Dendritic cell treated with granulocyte-macrophage colony-stimulating factor and Interleukin-4, amounts not matched to agents 40 ng/mL and 50 ng/mL, for 4 days (primary cell): ENCODE data around the gene MAP3K4.
"Not testable (repeated sequence)": the region's sequence is repeated elsewhere in the genome, so short reads cannot be mapped to it uniquely, and the experiment has no call there.

Source experiments
- H3K27ac Mint-ChIP-seq: one replicate; pipeline ENCODE4 v1.8.0; 2022; ENCODE audit warnings: mild to moderate bottlenecking, mixed read lengths
- H3K27me3 Mint-ChIP-seq: one replicate; pipeline ENCODE4 v1.8.0; 2022; ENCODE audit warnings: mild to moderate bottlenecking, mixed read lengths
- H3K36me3 Mint-ChIP-seq: one replicate; pipeline ENCODE4 v1.8.0; 2022; ENCODE audit warnings: low read depth, mixed read lengths
- H3K4me1 Mint-ChIP-seq: one replicate; pipeline ENCODE4 v1.8.0; 2022; ENCODE audit warnings: low read depth, mixed read lengths
- H3K4me3 Mint-ChIP-seq: one replicate; pipeline ENCODE4 v1.8.0; 2022; ENCODE audit warnings: mild to moderate bottlenecking, moderate library complexity, mixed read lengths
- H3K9me3 Mint-ChIP-seq: one replicate; pipeline ENCODE4 v1.8.0; 2022; ENCODE audit warnings: mixed read lengths
- intact Hi-C: fragments of 100-400 bp; cut with micrococcal nuclease; formaldehyde crosslinking; loops from one replicate; pipeline ENCODE4 v1.15.0; 2022

MAP3K4 gene

DNA sequence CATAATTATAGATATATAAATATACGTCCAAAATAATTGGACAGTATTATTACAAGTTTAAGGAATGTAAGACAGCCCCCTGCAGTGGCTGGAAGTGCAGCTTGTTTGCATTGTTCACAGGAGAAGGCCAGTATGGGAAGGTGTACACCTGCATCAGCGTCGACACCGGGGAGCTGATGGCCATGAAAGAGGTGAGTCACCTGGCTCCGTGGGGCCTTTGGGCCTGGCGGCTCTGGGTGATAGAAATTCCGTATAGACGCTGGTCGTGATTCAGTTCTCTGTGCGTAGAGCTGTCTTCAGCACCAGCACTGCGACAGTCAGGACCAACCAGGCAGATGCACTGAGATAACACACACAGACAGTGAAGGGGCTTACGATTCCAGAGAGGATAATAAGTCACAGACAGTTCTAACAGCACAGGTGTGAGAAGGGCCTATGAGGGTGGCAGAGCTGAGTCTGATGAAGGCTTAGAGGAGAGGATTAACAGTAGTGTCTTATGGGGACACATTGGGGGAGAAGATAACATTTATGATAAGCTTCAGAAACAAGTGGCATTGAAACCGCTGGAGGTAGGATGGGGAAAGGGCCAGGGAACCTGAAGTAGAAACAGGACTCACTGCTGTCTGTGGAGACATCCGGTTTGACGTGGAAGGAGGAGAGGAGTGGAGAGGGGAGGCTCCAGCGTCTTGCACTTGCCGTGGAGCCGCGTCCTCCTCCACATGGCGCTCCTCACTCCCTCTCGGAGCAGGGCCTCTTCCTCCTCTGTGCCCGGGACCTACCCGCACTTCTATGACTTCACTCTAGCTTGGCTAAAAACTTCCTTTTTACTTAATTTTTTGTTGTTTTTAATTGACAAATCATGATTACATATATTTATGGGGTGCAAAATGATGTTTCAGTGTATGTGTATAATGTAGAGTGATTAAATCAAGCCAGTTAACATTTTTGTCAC is 116.5 kb downstream of the MAP3K4 start:
- Mint-ChIP-seq H3K36me3 (peaks cover 83% of the 10 kb centered on the region), H3K27ac (peak overlapping the region; percentile 90), H3K4me3 (no peak overlapping the region), H3K9me3 (no peaks in the 10 kb centered on the region), H3K27me3 (no peaks in the 10 kb centered on the region), H3K4me1 (peaks cover 79% of the 10 kb centered on the region)
- intact Hi-C loops: loop anchor here (5.0 kb wide), 1 partner anchor 119 kb away; no protein-coding TSS in a partner anchor

DNA sequence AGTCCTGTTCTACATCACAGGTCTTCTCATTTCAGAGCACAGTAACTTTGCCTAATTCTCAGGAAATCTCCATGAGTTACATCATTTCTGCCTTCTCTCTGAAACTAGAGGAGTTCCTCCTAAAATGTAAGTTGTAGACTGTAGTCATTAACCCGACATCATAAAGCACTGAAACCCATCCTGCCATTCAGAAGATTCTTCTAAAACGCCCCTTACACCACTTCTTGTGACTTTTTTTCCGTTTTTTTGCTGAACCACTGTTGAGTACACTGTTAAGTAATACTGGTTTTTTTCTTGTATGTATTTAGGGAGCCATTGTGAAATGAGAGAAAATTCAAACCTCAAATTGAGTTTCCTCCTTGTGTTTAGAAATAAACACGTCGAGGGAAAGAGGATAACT is 117.3 kb downstream of the MAP3K4 start:
- intact Hi-C loops: loop anchor here (5.0 kb wide), 1 partner anchor 118 kb away; no protein-coding TSS in a partner anchor
- Mint-ChIP-seq H3K9me3 (no peaks in the 10 kb centered on the region), H3K27me3 (no peaks in the 10 kb centered on the region), H3K36me3 (peaks cover 79% of the 10 kb centered on the region), H3K4me3 (peak overlapping the region; percentile 6), H3K27ac (peak overlapping the region; percentile 90), H3K4me1 (peaks cover 77% of the 10 kb centered on the region)

DNA sequence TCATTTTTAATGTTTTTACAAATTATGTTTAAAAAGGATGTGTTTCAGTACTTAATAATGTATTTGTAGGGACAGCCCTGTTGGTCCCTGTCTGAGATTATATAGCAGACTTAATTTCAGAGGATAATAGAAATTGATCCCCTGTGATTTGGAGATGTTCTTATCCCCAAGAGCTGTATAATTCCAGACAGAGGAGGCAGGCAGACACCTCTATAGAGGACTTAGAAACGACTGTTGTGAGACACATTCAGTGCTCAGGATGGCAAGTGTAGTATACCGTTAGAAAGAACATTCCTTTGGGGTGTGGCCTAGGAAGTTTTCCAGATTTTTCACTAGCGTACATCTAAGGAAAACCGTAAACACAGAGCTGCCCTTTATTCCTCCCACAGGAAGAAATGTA is 117.8 kb downstream of the MAP3K4 start:
- Mint-ChIP-seq H3K27me3 (no peaks in the 10 kb centered on the region), H3K36me3 (peaks cover 74% of the 10 kb centered on the region), H3K9me3 (no peaks in the 10 kb centered on the region), H3K27ac (peak overlapping the region; percentile 90), H3K4me1 (peaks cover 77% of the 10 kb centered on the region), H3K4me3 (no peak overlapping the region)
- intact Hi-C loops: loop anchor here (5.0 kb wide), 1 partner anchor 118 kb away; no protein-coding TSS in a partner anchor

DNA sequence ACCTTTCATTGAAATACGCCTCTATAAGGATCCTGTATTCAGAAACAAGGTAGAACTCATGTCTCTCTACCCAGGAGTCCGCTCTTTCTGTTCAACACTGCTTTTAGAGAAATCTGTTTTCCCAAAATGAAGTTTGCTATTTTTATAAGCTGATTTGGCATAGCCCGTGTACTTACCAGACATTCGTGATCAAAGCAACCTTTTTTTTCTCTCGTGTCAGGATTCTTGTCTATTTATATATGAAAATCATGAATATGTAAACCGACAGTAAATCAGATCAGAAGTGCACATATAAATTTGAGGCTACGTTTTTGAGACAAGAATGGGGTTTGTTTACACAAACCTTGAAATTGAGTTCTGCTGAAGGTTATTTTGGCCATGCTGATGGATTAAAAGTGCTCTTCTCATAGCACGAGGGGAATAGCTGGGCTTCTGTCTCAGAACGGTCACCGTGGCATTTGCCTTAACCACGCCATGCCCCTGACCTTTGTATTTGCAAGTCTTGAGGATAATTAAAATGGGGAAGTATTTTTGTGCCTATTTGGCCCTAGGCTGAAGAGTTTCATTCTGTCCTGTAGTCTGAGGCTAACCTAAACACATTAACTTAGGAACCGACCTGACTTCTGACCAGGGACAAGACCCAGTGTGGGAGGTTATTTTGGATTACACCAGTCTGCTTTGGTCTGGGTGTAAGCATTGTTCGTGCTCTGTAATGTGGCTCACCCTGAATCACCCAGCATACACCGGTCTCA is 118.6 kb downstream of the MAP3K4 start:
- intact Hi-C loops: loop anchor here (5.0 kb wide), 1 partner anchor 1072 kb away; no protein-coding TSS in a partner anchor
- Mint-ChIP-seq H3K36me3 (peaks cover 68% of the 10 kb centered on the region), H3K4me1 (peaks cover 75% of the 10 kb centered on the region)

DNA sequence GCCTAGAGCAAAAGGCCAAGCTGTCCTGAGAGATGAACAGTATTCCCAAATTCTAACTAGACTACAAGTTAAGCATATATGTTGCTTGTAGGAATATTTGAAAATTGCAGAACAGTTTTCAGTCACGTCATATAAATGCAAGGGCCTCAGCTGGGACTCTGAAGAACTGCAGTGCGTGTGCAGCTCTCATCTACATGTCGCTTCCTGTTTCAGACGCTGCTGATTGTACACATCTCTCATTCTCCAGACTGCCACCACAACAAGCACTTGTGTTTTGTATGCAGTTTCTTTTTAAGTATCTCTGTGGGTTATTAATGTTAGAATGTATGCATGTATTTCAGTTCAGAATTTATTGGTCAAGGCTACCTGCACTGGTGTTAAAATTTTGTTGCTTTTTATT is 119.7 kb downstream of the MAP3K4 start:
- peak overlapping the region; percentile 68 for H3K4me3 Mint-ChIP-seq
- peak overlapping the region; percentile 95 for H3K27ac Mint-ChIP-seq
- H3K27me3 Mint-ChIP-seq: no peaks in the 10 kb centered on the region
- peaks cover 79% of the 10 kb centered on the region for H3K4me1 Mint-ChIP-seq
- H3K36me3 Mint-ChIP-seq: peaks cover 68% of the 10 kb centered on the region
- no peaks in the 10 kb centered on the region for H3K9me3 Mint-ChIP-seq
- intact Hi-C loops: loop anchor here (5.0 kb wide), 1 partner anchor 1071 kb away; no protein-coding TSS in a partner anchor

More for the DNA sequence above, 118.6 kb downstream of the MAP3K4 start:
- Mint-ChIP-seq H3K27ac (peak overlapping the region; percentile 95), H3K27me3 (no peaks in the 10 kb centered on the region), H3K4me3 (no peak overlapping the region), H3K9me3 (no peaks in the 10 kb centered on the region)

DNA sequence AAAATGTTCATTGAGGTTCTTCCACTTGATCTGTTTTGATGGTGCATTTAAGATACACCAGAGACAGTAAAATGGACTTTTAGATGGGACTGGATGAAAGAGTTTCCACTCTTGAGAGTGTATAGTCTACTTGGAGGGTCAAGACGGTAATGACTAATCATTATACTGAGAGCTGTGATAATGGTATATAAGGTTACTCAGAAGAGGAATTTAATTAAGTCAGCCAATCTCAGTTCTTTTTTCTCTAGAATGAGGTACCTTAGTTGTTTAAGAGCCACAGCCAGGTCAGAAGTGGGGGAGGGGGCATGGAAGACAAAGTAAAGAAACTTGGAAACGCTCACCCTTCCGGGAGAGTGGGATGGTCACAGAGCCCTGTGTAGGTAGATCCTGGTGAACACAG is 123.9 kb downstream of the MAP3K4 start:
- peak overlapping the region; percentile 92 for H3K27ac Mint-ChIP-seq
- H3K36me3 Mint-ChIP-seq: peaks cover 64% of the 10 kb centered on the region
- intact Hi-C loops: no loop called here

DNA sequence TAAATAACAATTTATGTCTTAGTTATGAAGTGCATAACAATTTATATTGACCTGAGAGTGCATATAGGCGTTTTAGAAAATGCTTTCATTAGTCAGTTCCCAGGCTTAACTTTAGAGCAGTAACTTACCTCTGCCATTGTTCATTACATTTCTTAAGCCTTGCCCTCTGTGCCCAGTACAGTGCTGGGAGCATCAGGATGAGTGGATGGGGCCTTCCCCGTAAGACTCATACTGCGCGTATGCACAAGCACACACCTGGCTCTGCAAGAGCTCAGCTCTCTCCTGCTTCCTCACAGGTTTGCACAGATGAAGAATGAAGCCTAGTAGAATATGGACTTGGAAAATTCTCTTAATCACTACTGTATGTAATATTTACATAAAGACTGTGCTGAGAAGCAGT is 125.0 kb downstream of the MAP3K4 start:
- Mint-ChIP-seq H3K4me1 (peaks cover 67% of the 10 kb centered on the region), H3K9me3 (peaks cover 10% of the 10 kb centered on the region), H3K27ac (peak overlapping the region; percentile 92), H3K4me3 (no peak overlapping the region), H3K27me3 (no peaks in the 10 kb centered on the region), H3K36me3 (peaks cover 68% of the 10 kb centered on the region)
- intact Hi-C loops: loop anchor here (2.0 kb wide), 1 partner anchor 158 kb away; the partner anchor contains the start of gene AGPAT4

More for the DNA sequence above, 123.9 kb downstream of the MAP3K4 start:
- Mint-ChIP-seq H3K4me1 (peaks cover 71% of the 10 kb centered on the region), H3K4me3 (peak overlapping the region; percentile 56), H3K27me3 (no peaks in the 10 kb centered on the region), H3K9me3 (peaks cover 8% of the 10 kb centered on the region)

DNA sequence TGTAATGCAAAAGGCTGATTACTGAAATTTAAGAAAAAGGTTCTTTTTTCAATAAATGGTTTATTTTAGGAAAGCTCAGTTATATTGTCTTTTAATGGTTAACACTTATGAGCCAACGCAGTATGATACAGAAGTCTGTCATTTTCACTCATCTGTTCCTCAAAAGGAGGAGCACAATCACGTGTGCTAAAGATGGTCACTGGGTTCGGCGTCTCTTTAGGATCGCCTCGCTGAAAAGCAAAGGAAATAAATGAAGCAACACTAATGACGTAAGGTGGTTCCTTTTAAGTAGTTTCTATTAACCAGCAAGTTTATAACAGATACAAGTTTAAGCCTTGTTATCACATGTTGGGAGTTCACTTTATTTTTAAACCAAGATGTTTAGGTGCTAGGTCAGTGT is 125.7 kb downstream of the MAP3K4 start:
- intact Hi-C loops: loop anchor here (2.0 kb wide), 1 partner anchor 157 kb away; the partner anchor contains the start of gene AGPAT4
- Mint-ChIP-seq H3K27me3 (no peaks in the 10 kb centered on the region), H3K9me3 (peaks cover 14% of the 10 kb centered on the region), H3K27ac (peak overlapping the region; percentile 92), H3K36me3 (peaks cover 75% of the 10 kb centered on the region), H3K4me1 (peaks cover 62% of the 10 kb centered on the region), H3K4me3 (peak overlapping the region; percentile 20)

DNA sequence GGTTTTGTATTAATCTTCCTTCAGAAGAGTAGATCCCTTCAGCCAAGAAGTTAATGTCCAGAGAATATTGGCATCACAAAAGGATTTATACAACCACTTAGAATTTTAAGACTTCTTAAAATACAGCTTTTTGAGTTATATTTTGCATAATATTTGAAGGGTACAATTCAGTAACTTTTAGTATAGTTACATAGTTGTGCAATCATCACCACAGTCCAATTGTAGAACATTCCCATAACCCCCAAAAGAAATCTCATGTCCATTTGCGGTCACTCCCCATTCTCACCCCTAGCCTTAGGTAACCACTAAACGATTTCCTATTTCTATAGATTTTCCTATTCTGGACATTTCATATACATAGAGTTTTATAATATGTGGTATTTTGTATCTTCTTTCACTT is 126.4 kb downstream of the MAP3K4 start:
- Mint-ChIP-seq H3K27me3 (no peaks in the 10 kb centered on the region), H3K9me3 (peaks cover 20% of the 10 kb centered on the region), H3K27ac (peak overlapping the region; percentile 92), H3K36me3 (peaks cover 75% of the 10 kb centered on the region), H3K4me3 (no peak overlapping the region), H3K4me1 (peaks cover 56% of the 10 kb centered on the region)
- intact Hi-C loops: loop anchor here (2.0 kb wide), 1 partner anchor 157 kb away; the partner anchor contains the start of gene AGPAT4

DNA sequence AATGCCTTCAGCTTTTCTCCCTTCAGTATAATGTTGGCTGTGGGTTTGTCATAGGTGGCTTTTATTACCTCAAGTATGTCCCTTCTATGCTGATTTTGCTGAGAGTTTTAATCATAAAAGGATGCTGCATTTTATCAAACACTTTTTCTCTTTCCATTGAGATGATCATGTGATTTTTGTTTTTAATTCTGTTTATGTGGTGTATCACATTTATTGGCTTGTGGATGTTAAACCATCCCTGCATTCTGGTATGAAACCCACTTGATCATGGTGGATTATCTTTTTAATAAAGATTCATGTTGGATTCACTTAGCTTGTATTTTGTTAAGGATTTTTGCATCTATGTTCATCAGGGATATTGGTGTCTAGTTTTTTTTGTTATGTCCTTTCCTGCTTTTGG is 131.8 kb downstream of the MAP3K4 start:
- Mint-ChIP-seq H3K9me3 (peaks cover 67% of the 10 kb centered on the region), H3K4me1 (peaks cover 22% of the 10 kb centered on the region), H3K36me3 (peaks cover 96% of the 10 kb centered on the region)
- H3K27ac Mint-ChIP-seq, intact Hi-C loops, H3K4me3 Mint-ChIP-seq, H3K27me3 Mint-ChIP-seq: not testable (repeated sequence)

DNA sequence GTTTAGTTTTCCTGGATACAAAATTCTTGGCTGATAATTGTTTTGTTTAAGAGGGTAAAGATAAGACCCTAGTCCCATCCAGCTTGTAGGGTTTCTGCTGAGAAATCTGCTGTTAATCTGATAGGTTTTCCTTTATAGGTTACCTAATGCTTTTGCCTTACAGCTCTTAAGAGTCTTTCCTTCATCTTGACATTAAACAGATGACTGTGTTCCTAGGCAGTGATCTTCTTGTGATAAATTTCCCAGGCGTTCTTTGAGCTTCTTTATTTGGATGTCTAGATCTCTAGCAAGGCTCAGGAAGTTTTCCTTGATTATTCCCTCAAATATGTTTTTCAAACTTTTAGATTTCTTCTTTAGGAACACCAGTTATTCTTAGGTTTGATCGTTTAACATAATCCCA is 134.0 kb downstream of the MAP3K4 start:
- Mint-ChIP-seq H3K27me3 (no peaks in the 10 kb centered on the region), H3K36me3 (peaks cover 97% of the 10 kb centered on the region), H3K27ac (no peak overlapping the region), H3K4me3 (no peak overlapping the region), H3K9me3 (peaks cover 58% of the 10 kb centered on the region), H3K4me1 (peaks cover 26% of the 10 kb centered on the region)
- intact Hi-C loops: no loop called here

DNA sequence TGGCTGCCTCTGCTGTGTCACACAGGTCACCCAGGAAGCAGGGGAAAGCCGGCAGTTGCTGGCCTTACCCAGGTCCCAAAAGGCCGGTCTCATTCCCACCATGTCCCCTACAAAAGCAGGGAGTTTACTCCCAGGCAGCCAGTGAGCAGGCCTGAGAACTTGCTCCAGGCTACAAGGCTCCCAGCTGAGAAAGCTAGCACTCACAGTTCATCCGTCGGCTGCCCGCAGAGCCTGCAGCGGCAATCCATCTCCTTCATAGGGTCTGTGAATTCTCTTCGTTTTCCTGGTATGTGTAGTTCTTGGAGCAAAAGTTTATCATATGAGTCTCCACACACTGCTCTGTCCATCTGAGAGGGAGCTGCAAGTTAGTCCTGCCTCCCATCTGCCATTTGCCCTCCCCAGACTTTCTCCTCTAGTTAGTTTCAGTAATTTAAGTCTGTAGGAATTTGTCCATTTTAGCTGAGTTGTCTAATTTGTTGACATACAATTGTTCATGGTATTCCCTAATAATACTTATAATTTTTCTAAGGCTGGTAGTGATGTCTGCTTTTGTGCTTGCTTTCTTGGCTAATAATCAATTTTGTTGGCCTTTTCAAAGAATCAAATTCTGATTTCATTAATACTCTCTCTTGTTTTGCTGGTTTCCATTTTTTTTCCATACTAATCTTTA is 135.6 kb downstream of the MAP3K4 start:
- Mint-ChIP-seq H3K27me3 (no peaks in the 10 kb centered on the region), H3K36me3 (peaks cover 87% of the 10 kb centered on the region), H3K4me1 (peaks cover 37% of the 10 kb centered on the region), H3K27ac (peak overlapping the region; percentile 42), H3K9me3 (peaks cover 54% of the 10 kb centered on the region), H3K4me3 (no peak overlapping the region)
- intact Hi-C loops: no loop called here

DNA sequence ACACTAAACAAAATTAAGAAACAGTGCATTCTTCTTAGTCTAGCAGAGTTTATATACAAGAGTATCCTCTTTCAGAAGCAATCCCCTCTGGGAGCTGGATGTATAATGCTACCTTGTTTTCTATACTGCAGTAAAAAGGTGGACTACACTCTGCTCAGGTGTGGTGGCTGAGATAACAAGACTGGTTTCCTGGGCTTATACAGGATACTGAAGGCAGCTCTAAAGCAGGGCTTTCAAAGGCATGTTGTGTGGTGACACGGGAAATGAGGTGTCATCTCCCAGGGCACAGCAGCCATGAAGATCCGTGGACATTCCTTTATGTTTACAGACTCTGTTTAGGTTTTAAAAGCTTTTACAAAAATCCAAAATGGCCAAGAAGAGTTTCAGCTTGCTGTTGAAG is 136.7 kb downstream of the MAP3K4 start:
- intact Hi-C loops: no loop called here
- Mint-ChIP-seq H3K4me3 (no peak overlapping the region), H3K9me3 (peaks cover 44% of the 10 kb centered on the region), H3K27me3 (no peaks in the 10 kb centered on the region), H3K36me3 (peaks cover 82% of the 10 kb centered on the region), H3K4me1 (peaks cover 41% of the 10 kb centered on the region), H3K27ac (peak overlapping the region; percentile 32)
